ENCODE results near the gene SAFB. TPM values are rescaled to one million over a fixed set of nuclear protein-coding genes. Genes with fewer than 3 reads are reported as not detected.
A peak's percentile ranks its signal among the peaks of the same experiment; 100 is the strongest.

Gene SAFB
- total and polyA plus RNA-seq, 2 of the 13 experiments (the other 11 are each of a cell fraction or from before 2014, with no cell fraction given) = 21.0 to 28.4 TPM

- TF ChIP-seq ATF2 (CRISPR knock-in tag; IDR thresholded peaks at IDR 0.05) = peak; percentile 73
- TF ChIP-seq, protein P1, sequence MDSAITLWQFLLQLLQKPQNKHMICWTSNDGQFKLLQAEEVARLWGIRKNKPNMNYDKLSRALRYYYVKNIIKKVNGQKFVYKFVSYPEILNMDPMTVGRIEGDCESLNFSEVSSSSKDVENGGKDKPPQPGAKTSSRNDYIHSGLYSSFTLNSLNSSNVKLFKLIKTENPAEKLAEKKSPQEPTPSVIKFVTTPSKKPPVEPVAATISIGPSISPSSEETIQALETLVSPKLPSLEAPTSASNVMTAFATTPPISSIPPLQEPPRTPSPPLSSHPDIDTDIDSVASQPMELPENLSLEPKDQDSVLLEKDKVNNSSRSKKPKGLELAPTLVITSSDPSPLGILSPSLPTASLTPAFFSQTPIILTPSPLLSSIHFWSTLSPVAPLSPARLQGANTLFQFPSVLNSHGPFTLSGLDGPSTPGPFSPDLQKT (CRISPR knock-in tag; IDR thresholded peaks at IDR 0.05; ENCODE audit: borderline replicate concordance) = no peak
- TF ChIP-seq GATAD1 (CRISPR knock-in tag; IDR thresholded peaks at IDR 0.05) = peak; percentile 87
- peak; percentile 10; the same call in 1 of the 2 replicates for TF ChIP-seq NFYB (CRISPR knock-in tag; IDR thresholded peaks at IDR 0.05)
- TF ChIP-seq ZNF775 (CRISPR knock-in tag; IDR thresholded peaks at IDR 0.05; ENCODE audit: borderline replicate concordance) = peak; percentile 67
- TF ChIP-seq ZNF326 (CRISPR knock-in tag; IDR thresholded peaks at IDR 0.05; ENCODE audit: borderline replicate concordance) = no peak
- no peak; the same call in 1 of the 2 replicates for TF ChIP-seq PREB (CRISPR knock-in tag; IDR thresholded peaks at IDR 0.05)
- TF ChIP-seq ZNF430 (CRISPR knock-in tag; IDR thresholded peaks at IDR 0.05) = peak; percentile 77; the same call in 1 of the 2 replicates
- 0 out of 2 replicates have a peak, but pooled peaks have one; percentile 13 for TF ChIP-seq ZNF121 (CRISPR knock-in tag; IDR thresholded peaks at IDR 0.05)
- peak; percentile 65; the same call in 1 of the 2 replicates for TF ChIP-seq GMEB1 (CRISPR knock-in tag; IDR thresholded peaks at IDR 0.05; ENCODE audit: borderline replicate concordance)
- no peak for TF ChIP-seq CREBL2 (CRISPR knock-in tag; IDR thresholded peaks at IDR 0.05; ENCODE audit: borderline replicate concordance)
- TF ChIP-seq ELF1 (CRISPR knock-in tag; IDR thresholded peaks at IDR 0.05) = peak; percentile 92
- TF ChIP-seq MTA3 (CRISPR knock-in tag; IDR thresholded peaks at IDR 0.05) = no peak
- TF ChIP-seq KLF11 (CRISPR knock-in tag; IDR thresholded peaks at IDR 0.05) = peak; percentile 51; the same call in 1 of the 2 replicates
- TF ChIP-seq ZNF276 (CRISPR knock-in tag; IDR thresholded peaks at IDR 0.05; ENCODE audit: low read depth) = no peak
- no peak for TF ChIP-seq MBNL3 (CRISPR knock-in tag; conservative IDR thresholded peaks at IDR 0.05)
- TF ChIP-seq, protein P2, sequence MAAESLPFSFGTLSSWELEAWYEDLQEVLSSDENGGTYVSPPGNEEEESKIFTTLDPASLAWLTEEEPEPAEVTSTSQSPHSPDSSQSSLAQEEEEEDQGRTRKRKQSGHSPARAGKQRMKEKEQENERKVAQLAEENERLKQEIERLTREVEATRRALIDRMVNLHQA (CRISPR knock-in tag; IDR thresholded peaks at IDR 0.05) = peak; percentile 41; the same call in 1 of the 2 replicates
- TF ChIP-seq ZBTB7A (CRISPR knock-in tag; IDR thresholded peaks at IDR 0.05) = no peak; the same call in 1 of the 2 replicates
- TF ChIP-seq MEIS2 (CRISPR knock-in tag; IDR thresholded peaks at IDR 0.05) = peak; percentile 90
- TF ChIP-seq MAFK (conservative IDR thresholded peaks at IDR 0.05 in 1 of 2, IDR thresholded peaks at IDR 0.05 in 1 of 2; ENCODE audit: low read length in 2 of 2) = no peak
- peak; percentile 61; the same call in 1 of the 2 replicates for TF ChIP-seq DNMT1 (CRISPR knock-in tag; IDR thresholded peaks at IDR 0.05)
Measured at GRCh38 chr19:5690125-5690954, 67.5 kb downstream of the SAFB start, which contains the start of gene RPL36 (continued).
